HG03571 (cell line): ENCODE data around the gene LHFPL3.

ENCODE experiments used
- ATAC-seq: cut with Tn5 transposase; IDR thresholded peaks from one replicate; pipeline ENCODE4 v1.9.1; 2021; ENCODE audit not compliant: unreplicated experiment

LHFPL3 gene

DNA sequence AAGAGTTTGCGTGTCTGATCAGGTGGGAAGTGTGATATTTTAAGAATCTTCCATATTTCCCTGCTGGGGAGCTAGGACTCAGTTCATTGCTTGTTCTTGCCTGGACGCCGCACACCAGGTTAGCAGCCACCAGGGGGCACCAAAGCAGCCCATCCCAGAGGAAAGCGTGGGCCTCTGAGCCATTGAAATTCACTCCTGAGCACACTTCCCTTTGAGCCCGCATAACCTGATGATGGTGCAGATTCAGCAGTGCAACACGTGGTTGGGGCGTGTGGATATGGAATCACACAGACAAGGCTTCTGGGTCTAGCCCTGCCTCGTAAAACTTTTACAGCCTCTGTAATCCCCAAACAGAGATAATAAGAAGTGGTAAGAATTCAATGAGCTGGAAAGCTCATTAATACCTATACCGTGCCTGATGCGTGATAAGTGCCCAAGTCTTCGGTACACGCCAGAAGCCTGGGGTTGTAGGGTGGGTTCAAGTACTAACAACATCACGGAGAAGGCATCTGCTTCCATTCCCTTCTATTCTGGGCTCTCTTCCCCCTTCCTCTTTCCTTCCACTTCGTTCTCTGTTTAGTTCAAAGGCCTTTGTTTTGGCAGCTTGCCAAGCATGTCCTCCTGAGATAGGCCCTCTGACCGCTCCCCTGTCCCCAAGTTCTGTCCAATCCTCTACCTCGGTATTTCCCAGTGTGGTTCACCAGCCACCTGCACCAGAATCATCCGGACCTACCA is 555.5 kb downstream of the LHFPL3 start:
- peak; percentile 74 for ATAC-seq

DNA sequence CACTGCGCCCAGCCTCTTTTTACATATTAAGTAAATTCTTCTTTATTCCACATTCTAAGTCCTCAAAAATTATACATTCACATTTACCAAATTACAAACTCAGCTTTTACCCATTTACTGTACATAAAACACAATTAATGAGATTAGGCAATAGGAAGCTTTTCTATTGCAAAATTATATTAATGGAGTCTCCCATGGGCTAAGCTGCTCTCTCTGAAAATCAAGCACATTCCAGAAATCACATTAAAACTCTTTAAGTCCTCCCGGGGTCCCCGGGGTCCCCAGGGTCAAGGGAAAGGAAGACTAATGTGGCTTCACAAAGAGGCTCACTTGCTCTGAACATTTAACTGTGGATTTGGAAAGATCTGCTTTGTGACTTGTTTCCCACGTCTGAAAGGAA is 558.2 kb downstream of the LHFPL3 start:
- ATAC-seq, result no peak

DNA sequence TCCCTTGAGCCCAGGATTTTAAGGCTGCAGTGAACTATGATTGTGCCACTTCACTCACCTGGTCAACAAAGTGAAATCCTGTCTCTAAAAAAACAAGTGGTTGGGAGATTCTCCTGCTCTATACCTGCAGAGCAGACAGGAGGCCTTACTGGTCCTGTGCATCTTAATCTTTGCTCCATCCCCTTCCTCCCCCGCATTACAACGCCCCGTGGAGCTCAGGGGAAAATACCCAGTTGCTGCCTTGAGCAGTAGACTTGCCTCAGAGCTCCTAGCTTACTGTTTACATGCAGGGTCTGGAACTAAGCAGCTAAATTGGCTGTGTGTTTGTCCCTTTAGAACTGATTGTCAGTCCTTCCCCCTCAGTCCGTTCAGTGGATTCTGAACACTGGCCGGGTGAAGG is 561.8 kb downstream of the LHFPL3 start:
- ATAC-seq, result no peak

DNA sequence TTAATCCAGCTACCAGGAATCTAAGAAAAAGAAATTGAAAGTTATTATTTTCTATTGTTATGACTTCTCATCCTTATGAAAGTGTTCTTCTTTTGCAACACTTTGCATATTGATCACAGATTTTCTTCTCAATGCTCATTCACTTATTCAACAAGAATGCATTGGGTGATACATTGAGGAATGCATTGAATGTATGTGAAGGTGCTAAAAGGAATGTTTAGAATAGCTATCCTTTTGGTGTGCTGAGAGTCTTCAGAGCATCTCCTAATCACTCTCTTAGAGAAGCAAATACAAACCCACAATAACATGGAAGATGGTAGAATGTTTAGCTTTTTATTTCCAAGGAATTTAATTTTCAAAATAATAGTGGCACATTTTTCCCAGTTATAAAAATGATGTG is 563.5 kb downstream of the LHFPL3 start:
- no peak for ATAC-seq

DNA sequence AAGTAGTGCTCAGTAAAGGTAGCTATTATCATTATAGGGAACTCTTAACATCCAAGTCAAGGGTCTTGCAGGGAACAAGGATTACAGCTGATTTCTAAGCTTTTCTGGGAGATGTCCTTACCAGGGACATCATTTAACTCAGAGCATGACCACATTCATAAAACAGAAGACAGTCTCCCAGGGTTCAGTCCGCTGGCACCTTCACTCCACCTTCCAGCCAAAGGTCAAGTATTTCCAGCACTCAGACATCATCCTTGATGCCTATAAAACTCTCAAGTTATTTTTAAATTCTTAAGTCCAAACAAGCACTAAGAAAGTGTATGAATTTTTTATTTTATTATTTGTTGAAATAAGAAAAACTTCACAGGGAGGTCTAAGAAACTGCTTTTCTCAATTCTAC is 565.9 kb downstream of the LHFPL3 start:
- ATAC-seq, result no peak

DNA sequence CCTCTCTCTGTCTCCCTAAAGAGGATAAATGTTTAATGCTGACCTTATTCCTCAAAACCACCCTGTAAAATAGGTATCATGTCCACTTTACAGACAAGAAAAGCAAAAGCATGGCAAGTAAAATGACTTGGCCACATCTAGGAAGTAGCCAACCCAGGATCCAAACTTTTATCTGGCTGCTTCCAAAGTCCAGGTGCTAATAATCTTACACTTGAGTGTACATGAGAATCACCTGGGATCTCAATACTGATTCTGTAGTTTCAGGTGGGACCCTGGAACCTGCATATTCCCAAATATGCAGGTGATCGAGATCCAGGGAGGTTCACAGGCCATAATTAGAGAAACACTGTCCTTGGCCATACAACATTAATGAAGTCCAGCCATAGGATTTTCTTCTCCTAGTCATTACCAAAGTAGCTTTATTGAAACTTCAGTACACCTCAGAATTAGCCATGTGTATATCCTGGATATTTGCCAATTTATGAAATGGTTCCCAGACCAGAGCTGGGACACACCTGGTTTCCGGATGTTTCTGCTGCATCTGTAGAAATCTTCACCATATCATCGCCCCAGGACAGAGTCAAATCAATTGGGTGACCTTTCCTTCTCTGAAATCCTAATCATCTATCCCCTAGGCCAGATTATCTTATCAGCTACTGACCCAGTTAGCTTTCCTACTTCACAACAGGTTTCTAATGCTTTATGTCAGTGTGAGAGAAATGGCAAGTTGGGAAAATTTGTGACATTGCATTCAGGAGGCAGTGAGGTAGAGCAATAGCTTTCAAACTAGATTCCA is 566.5 kb downstream of the LHFPL3 start:
- ATAC-seq, result no peak

DNA sequence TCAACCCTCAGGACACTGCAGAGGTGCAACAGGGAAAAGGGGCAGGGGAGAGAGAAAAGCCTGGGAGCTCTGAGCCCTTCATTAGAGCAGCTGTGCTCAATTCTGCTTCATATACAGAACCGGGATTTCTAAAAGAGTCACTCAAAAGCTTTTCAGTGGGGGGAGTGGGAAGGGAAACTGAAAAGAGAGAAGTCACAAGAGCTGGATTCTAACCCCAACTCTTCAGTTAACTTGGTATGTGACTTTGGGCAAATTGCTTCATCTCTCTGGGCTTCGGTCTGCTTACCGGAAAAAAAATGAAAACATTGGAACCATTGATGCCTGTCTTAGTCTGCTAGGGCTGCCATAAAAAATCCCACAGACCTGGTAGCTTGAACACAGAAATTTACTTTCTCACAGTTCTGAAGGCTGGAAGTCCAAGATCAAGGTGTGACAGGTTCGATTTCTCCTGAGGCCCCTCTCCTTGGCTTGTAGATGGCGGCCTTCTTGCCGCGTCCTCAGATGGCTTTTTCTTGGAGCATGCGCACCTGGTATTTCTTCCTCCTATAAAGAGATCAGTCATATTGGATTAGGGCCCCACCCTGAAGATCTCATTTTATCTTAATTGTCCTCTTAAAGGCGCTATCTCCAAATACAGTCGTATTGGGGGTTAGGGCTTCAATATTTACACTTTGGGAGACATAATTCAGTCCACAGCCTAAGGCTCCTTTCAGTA is 567.3 kb downstream of the LHFPL3 start:
- ATAC-seq, result peak; percentile 31

DNA sequence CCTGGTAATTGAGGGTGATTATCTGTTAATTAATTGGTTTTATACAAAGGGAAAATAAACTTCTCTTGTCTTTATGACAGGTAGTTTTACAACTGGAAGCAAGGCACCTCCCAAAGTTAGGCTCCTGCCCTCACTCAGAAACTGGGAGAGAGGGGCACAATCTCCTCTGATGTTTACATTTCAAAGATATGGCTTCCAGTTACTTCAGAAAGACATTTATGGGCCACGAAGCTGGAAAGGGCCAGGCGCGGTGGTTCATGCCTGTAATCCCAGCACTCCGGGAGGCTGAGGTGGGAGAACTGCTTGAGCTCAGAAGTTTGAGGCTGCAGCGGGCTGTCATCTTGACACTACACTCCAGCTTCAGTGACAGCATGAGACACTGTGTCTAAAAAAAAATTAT is 570.0 kb downstream of the LHFPL3 start:
- ATAC-seq, result no peak

DNA sequence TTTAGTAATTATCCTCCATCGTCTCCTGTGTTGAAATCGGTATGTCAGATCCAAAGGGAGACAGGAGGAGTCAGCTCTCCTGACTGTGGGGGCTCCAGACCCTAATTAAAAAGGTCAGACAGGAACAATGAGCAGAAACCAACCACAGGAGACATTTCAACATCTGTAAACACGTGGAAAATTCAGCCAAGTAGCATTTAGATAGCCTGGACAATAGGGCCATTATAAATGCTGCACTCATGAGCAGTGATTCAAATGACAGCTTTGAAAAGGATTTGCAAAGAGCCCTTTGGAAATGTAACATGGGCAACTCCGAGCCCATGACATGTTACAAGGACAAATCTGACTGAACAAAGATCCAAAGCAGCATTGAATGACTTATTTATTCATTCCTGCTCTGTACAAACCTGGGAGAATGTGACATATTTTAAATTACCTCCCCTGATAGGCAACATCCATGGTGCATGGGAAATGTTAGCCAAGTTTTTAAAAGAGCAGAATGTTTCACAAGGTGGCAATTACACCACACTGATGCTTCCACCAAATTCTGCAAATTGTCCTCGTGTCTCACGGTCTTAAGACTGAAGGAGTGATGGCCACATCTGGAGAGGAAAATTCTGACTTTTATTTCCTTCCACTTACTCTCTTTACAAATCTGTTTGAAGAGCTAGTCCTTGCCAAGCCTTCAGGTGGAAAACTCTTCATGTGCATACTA is 572.3 kb downstream of the LHFPL3 start:
- ATAC-seq, result no peak

DNA sequence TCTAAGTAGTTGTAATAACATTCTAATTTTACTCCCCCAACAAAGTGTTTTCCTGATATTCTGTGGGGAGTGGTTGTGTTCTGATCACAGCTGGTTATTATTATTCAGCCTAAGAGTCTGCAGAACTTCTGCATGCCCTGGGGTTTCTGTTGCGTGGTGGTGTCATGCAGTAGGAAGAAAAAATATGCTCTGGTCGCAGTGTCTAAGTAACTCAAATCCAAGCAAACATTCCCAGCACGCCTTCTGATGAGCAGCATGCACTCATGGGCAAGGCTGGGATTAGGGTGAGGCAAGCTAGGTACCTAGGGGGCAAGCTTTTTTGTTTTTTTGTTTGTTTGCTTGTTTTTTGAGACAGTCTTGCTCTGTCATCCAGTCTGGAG is 572.8 kb downstream of the LHFPL3 start:
- no peak for ATAC-seq

DNA sequence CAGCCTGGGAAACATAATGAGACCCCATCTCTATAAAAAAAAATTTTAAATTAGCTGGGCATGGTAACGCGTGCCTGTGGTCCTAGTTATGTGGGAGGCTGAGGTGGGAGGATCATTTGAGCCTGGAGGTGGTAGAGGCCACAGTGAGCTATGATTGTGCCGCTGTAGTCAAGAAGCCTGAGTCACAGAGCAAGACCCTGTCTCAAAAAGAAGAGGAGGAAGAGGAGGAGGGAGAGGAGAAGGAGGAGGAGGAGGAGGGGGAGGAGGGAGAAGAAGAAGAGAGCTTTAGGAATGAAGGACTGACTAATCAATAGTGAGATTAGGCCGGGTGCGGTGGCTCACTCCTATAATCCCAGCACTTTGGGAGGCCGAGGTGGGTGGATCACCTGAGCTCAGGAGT is 573.8 kb downstream of the LHFPL3 start:
- no peak for ATAC-seq

DNA sequence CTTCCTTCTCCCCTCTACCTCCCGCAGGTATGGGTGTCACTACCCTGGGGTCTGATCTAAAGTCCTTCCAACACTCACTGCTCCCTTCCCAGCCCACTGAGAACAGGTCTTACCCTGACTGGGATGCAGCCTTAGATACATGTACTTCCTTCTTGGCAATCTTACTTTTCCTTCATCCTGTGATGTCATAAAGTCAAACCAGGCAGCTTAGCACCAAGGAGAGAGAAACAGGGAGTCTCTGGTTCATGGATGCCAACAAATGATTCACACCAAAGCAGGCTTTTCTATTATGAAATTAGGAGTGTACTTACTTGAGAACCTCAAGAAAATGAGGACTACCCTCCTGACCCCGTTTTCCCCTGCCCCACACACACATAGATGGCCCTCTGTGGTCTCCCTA is 574.6 kb downstream of the LHFPL3 start:
- no peak for ATAC-seq

DNA sequence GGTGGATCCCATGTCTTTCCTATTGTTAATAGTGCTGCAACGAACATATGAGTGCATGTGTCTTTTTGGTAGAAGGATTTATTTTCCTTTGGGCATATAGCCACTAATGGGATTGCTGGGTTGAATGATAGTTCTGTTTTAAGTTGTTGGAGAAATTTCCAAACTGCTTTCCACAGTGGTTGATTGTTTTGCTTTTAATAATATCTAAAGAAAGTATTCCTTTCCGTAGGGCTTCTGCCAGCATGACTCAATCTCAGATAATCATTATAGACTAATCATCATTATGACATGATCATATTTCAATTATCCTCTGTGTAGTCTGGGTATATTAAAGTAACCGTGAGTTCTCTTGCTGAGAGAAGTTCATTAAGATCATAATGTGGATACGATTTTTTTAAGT is 575.4 kb downstream of the LHFPL3 start:
- no peak for ATAC-seq

DNA sequence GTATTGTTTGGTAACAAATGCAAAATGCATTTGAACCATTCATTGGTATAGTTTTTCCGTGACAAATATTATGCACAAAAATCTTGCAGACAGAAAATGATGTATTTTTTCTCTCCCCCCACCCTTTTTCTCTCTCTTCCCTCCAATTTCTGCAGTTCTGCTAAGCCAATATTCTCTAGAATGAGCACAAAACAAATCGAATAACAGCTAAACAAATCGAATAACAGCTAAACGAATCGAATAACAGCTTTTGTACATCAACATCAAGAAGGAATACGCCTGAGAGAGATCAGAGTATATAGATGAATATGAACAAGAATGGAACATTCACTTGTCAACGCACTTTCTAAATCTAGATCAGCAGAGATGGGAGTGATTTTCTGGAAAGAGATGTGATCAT is 577.6 kb downstream of the LHFPL3 start:
- ATAC-seq, result no peak

DNA sequence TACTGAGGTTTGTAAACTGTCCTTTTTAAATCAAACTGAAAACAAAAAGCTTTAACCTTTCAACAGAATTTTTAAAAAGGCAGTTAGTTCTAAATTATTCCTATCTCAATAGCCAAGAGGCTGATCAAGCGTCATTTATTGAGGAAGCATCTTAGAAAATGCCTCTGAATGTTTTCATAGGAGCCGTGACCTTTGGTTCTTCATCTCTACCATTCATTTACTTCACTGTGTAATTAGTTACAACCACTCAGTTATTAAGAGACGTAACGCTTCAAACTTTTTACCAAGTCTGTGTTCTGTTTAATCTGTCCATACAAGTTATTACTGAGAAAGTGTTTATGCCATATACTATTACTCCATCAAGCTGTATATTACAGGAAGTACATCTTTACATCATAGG is 578.2 kb downstream of the LHFPL3 start:
- no peak for ATAC-seq

DNA sequence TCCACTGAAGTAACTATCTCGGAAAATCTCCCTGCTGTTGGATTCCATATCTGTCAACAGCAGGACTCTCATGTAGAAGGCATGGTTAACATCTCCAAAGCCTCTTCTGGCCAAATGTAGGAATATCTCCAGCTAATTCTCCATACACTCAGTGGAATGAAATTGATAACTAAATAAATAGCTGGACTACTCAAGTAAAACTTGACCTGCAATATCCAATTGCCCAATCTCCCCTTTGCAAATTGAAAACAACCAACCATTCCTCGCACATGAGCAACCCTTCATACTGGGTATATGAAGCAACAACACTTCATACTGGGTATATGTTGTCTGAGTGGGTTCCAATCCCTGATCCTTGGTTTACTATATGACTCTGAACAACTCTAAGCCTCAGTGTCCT is 580.2 kb downstream of the LHFPL3 start:
- no peak for ATAC-seq

DNA sequence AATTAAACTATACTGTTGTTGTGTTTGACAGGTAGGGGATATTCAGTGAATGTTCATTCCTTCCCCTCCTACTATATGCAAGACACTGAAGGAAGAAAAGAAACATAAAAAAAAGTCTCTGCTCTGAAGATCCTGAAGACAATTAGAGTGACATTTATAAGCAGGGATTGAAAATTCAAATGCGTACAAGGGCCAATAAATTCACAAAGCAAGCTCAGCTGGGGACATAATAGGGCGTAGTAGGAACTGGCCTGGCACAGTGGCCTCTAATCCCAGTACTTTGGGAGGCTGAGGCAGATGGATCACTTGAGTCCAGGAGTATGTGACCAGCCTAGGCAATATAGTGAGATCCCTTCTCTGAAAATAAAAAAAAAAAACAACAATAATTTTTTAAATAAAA is 580.7 kb downstream of the LHFPL3 start:
- ATAC-seq, result no peak

DNA sequence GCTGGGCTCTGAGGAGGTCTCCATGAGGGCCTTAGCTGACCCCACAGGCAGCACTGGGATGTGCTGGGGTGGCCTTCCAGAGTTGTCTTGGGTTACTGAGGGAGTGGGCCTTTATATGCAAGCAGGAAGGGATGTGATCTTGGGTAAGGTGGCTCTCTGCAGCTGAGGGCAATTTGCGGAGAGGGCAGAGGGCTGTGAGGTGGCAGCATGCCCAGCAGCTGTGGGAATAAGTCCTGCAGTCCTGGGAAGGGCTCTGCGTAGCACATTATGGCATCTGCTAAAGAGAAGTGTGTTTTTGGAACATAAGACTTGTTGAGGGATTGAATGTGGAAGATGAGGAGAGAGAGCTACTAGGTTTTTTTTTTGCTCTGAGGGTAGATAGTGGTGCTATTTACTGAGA is 586.0 kb downstream of the LHFPL3 start:
- no peak for ATAC-seq

DNA sequence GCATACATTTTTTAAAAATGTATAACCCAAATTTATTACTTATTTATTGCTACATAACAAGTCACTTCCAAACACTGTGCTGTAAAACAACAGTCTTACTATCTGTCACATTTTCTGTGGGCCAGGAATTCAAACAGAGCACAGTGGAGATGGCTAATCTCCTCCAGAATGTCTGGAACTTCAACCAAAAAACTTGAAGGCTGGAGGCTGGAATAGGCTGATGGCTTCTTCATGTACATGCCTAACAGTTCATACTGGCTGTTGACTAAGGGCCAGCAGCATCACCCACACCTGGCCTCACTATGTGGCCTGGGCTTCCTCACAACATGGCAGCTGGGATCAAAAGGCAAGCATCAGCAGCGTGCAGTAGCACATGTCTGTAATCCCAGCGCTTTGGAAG is 593.2 kb downstream of the LHFPL3 start:
- no peak for ATAC-seq

DNA sequence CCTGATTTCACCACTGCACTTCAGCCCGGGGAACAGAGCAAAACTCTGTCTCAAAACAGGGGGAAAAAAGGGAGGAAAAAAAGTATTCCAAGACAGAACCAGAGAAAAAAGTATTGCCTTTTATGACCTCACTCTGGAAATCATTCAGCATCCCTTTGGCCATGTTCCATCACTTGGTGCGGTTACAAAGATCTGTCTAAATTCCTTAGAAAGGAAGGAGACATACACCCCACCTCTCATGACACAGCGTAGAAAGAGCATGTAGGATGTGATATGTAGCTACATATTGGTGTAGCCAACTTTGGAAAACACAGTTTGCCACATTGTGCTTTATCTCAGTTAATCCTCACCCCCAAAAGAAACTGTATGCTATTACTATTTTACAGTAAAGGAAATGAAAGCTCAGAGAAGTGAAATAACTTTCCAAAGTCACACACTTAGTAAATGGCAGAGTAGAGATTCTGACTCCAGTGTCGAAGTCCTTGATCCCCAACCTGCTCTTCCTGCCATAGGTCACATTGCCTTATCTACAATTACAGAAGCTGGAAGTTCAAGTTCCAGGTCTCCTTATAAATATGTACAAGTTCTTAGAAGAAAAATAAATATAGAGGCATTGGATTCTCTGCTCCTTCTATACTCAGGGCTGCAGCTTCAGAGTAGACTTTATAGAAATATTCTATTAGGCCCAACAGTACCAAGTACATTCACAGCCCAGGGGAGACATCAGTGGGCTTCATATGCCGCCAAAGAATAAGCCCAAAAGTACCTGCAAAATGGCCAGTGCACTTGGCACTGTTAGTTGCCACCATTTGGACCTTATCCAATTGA is 594.0 kb downstream of the LHFPL3 start:
- ATAC-seq, result no peak

DNA sequence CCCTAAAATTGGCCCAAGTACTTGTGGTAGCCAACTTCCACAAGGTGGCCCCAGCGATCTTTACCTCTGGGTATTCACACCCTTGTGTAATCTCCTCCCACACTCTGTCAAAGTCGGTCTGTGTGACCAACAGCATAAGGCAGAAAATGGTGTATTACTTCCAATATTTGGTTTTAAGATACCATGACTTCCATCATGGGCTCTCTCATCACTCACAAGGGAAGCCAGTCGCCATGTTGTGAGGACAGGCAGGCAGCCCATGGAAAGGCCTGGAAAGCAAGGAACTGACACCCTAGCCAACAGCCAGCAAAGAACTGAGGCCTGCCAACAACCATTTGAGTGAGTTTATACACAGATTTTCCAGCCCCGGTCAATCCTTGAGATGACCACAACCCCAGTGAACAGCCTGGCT is 594.6 kb downstream of the LHFPL3 start:
- ATAC-seq, result peak; percentile 94
